Iris pigment epithelial cell (primary cell): ENCODE results near the gene CSRP3.
"Not testable (repeated sequence)": the region's sequence is repeated elsewhere in the genome, so short reads cannot be mapped to it uniquely, and the experiment has no call there.

ENCODE experiments used
- DNase-seq: peaks from one replicate; pipeline ENCODE4 v3.0.0-alpha.2; 2011; ENCODE audit warnings: low read depth

CSRP3 gene

DNA sequence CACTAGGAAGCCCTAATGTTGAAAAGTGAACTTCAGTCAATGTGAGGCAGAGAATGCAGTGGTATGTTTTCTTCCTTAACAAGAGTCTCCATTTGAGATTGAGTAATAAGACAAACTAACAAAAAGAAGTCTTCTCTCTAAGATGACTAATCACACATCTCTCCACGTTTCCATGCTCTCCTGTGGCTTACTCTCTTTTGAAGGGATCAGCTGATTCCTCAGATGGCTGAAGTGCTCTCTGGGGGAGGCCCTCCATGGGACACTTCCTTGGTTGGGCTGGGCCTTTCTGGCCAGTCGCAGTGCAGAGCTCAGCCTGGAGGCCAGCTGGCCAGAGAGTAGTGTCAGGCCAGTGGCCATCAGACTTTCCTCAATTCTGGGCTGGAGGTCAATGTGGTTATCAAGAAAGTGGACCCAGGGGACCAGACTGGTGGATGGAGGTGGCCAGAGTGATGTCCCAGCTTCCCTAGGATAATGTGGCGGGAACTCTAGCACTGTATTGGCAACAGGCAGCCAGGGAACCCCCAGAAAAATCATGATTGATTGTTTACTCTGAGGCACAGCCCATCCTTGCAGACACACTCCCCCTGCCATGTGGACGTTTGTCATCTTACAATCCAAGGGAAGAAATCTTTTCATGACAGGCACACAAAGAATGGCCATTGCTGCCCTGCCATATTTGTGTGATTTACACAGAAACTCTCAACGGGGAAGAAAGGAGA is 14.5 kb downstream of the CSRP3 start:
- peak; percentile 41 for DNase-seq

DNA sequence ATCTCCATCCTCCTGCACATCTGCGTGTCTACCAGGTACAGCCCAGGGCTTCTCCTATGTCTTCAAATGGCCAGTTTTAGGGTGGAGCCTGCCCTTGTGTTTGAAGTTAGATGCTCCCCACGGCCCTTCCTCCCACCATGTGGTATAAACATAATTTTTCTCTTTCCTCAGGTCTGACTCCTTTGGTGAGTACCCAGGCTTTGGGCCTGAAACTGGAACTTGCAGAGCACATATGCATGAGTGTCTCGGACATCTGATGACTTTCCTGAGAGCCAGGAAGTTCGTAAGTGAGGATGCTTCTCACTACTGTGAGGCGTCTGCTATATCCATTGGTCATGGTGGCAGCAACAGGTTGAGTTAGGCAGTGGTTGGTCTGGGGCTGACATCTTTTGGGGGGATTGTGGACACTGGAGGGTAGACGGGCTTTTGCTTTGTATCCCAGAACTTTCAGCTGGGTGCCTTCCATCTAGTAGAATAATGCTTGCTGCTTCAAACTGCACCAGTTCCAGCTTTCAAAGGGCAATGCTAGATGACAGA is 16.2 kb downstream of the CSRP3 start:
- DNase-seq = no peak

DNA sequence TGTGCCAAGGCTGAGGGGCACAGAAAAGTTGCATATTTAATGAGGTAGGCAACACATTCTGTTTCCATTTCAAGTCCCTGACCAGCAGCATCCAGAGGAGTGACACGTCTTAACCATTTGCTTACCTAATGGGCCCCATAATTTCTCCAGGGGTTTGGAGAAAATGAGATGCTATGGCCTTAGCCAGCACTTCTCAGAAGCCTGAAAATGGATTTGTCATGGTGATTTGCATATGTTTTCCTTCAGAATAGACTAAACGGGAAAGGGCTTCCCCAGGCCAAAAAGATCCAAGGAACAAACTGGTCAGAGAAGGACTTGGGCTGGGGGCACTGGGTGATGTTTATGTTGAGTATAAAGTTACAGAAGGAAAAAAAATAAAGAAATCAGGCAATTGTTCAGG is 16.7 kb downstream of the CSRP3 start:
- no peak for DNase-seq

- no peak for DNase-seq
Measured at GRCh38 chr11:19183646-19184045, 18.1 kb downstream of the CSRP3 start.

- no peak for DNase-seq
Measured at GRCh38 chr11:19181531-19182261, 20.1 kb downstream of the CSRP3 start.

- DNase-seq = no peak
Measured at GRCh38 chr11:19176629-19177186, 25.1 kb downstream of the CSRP3 start.

GRCh38 chr11:19173964-19174638 is 27.7 kb downstream of the CSRP3 start:
- no peak for DNase-seq

GRCh38 chr11:19173004-19173689 is 28.6 kb downstream of the CSRP3 start:
- no peak for DNase-seq

- no peak for DNase-seq
Measured at GRCh38 chr11:19168090-19168489, 33.7 kb downstream of the CSRP3 start.

- no peak for DNase-seq
Measured at GRCh38 chr11:19164881-19165280, 36.9 kb downstream of the CSRP3 start.

DNA sequence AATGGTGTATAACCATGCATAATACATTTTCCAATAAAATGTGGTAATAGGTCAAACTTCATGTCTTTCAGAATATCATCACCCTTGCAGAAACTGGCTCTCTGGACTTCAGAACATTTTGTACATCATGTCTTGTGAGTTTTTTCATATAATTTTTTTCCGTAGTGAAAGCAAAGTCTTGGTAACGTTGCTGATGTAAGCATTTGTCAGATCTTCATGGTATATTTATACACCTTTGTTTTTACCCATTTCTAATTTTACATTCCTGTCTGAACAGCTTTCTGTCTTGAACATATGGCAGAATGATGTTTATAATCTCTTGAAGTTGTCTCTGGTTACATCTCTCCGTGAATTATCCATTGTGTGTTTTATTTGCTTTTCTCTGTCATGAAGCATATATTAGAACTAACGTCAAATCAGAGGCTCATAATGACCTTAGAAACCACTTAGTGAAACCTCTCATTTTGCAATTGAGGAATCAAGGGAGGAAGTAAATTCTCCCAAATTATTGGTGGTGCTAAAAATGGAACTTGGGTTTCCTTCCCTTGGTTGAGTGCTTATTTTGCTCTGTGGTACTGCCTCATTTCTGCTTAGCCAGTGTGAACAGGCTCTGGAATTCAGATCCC is 37.4 kb downstream of the CSRP3 start:
- DNase-seq = no peak

DNA sequence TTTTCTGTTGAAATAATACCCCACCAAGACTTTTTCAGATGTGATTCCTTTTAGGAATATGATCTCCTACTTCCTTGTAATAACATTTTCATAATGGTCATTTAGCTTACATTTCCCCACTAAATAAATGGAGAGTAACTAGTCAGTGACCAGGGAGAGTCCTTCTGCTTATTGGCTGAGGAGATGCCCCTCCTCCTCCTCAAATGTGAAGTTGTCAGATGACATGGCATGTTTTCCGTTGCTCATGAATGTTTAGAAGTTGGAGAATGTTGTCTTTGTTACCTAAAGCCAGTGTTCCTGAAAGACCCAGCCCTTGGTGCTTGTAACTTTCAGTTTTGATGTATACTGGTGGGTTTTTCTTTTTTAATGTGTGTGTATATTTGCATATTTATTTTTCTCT is 38.2 kb downstream of the CSRP3 start:
- DNase-seq = no peak

DNA sequence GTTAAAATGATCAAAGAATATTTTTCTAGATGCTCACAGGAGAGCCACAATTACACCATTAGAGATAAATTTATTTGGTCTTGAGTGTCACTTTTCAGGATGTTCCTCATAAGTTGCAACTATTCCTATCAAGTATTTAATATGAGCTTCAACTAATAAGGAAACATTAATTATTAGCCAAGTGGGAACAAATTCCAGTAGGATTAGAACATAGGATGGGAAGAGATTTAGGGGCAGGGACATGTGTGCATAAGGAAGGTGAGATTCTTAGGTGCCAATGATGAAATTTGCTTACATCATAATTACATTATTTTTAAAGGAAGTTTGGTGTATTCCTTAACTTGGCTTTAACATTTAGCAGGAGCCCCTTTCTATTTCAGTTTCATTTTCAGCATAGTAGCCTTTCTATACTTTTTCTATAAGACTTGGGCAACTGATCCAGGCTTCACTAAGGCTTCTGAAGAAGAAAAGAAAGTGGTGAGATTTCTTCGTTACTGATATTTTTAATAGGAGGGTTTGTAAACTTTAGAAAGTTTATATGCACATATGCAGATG is 38.8 kb downstream of the CSRP3 start:
- DNase-seq = no peak

GRCh38 chr11:19161651-19162050 is 40.1 kb downstream of the CSRP3 start:
- DNase-seq = no peak

DNA sequence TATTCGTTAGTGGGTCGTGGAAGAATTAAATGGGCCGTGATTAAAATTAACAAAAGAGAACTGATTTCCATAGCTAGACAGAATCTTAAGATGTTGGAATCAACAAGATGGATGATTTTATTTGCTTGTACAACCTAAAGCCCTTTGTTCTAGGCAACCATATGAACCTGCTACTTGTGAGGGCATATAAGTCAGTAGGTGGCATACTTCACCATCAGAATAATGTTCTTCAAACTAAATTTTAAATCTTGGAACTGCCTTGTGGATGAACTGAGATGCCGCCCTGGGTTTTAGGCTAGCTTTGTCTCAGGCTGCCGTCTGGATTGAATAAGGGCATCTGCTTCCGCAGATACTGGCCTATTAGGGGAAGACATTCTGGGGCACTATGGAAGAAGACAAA is 40.9 kb downstream of the CSRP3 start:
- DNase-seq = no peak

DNA sequence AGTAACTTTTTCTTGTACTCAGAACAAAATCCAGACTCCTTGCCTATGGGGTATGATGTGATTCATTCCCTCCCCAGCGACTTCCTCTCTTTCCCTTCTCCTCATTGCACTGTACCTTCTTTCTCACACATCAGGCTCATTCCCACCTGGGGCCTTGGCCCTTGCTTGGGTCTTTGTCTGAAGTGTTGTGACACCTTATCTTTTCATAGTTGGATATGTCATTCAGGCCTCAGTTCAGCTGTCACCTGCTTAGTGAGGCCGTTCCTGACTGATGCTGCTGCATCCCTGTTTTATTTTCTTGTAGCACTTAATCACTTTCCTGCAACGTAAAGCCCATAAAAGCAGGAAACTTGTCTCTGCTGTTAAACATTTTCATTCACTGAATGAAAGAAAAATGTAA is 44.9 kb downstream of the CSRP3 start:
- no peak for DNase-seq

- no peak for DNase-seq
Measured at GRCh38 chr11:19145319-19145718, 56.5 kb downstream of the CSRP3 start.

- DNase-seq = not testable (repeated sequence)
Measured at GRCh38 chr11:19136884-19137283, 64.9 kb downstream of the CSRP3 start.

GRCh38 chr11:19134004-19134403 is 67.8 kb downstream of the CSRP3 start:
- no peak for DNase-seq
